HG02588 (cell line): Measurements from ENCODE around the gene OPA3.

Experiments
- ATAC-seq: cut with Tn5 transposase; IDR thresholded peaks from one replicate; pipeline ENCODE4 v1.9.1; 2021; ENCODE audit warnings: mild to moderate bottlenecking, moderate library complexity; ENCODE audit not compliant: unreplicated experiment

The OPA3 gene

GRCh38 chr19:45484273-45484945, 100.2 kb downstream of the OPA3 start:
- ATAC-seq: no peak

GRCh38 chr19:45483033-45483432, 101.6 kb downstream of the OPA3 start:
- ATAC-seq: no peak

GRCh38 chr19:45478454-45479238, 106.0 kb downstream of the OPA3 start:
- ATAC-seq: peak; percentile 74

GRCh38 chr19:45477713-45478453, 106.7 kb downstream of the OPA3 start:
- ATAC-seq: peak; percentile 9
